ENCODE results near the gene CD244.

Gene CD244

GRCh38 chr1:160866001-160866694 is 3.5 kb upstream of the CD244 start:
- in situ Hi-C loops (cut with MboI; ENCODE audit: low pct_unique_long_range_greater_than_20kb, low sequenced_read_pairs, unreplicated experiment): no loop called here
- DNase-seq (ENCODE audit: low spot score): no peak
- TF ChIP-seq CTCF (IDR thresholded peaks at IDR 0.05; ENCODE audit: extremely low read depth, insufficient read depth, missing control alignments): no peak

GRCh38 chr1:160865337-160865736 is 2.6 kb upstream of the CD244 start:
- in situ Hi-C loops (cut with MboI; ENCODE audit: low pct_unique_long_range_greater_than_20kb, low sequenced_read_pairs, unreplicated experiment): no loop called here
- TF ChIP-seq CTCF (IDR thresholded peaks at IDR 0.05; ENCODE audit: extremely low read depth, insufficient read depth, missing control alignments): no peak
- no peak for DNase-seq (ENCODE audit: low spot score)

- DNase-seq (ENCODE audit: low spot score): no peak
- in situ Hi-C loops (cut with MboI; ENCODE audit: low pct_unique_long_range_greater_than_20kb, low sequenced_read_pairs, unreplicated experiment): no loop called here
Observed at GRCh38 chr1:160864173-160864572, 1.5 kb upstream of the CD244 start.

GRCh38 chr1:160863774-160864131 is 1.1 kb upstream of the CD244 start:
- no peak for TF ChIP-seq CTCF (IDR thresholded peaks at IDR 0.05; ENCODE audit: extremely low read depth, insufficient read depth, missing control alignments)

More at GRCh38 chr1:160864173-160864572, 1.5 kb upstream of the CD244 start:
- TF ChIP-seq CTCF (IDR thresholded peaks at IDR 0.05; ENCODE audit: extremely low read depth, insufficient read depth, missing control alignments): no peak

GRCh38 chr1:160863061-160863773 is 530 bp upstream of the CD244 start:
- in situ Hi-C loops (cut with MboI; ENCODE audit: low pct_unique_long_range_greater_than_20kb, low sequenced_read_pairs, unreplicated experiment): no loop called here
- TF ChIP-seq CTCF (IDR thresholded peaks at IDR 0.05; ENCODE audit: extremely low read depth, insufficient read depth, missing control alignments): no peak
- no peak for DNase-seq (ENCODE audit: low spot score)

More at GRCh38 chr1:160863774-160864131, 1.1 kb upstream of the CD244 start:
- no peak for DNase-seq (ENCODE audit: low spot score)
- in situ Hi-C loops (cut with MboI; ENCODE audit: low pct_unique_long_range_greater_than_20kb, low sequenced_read_pairs, unreplicated experiment): no loop called here

DNA sequence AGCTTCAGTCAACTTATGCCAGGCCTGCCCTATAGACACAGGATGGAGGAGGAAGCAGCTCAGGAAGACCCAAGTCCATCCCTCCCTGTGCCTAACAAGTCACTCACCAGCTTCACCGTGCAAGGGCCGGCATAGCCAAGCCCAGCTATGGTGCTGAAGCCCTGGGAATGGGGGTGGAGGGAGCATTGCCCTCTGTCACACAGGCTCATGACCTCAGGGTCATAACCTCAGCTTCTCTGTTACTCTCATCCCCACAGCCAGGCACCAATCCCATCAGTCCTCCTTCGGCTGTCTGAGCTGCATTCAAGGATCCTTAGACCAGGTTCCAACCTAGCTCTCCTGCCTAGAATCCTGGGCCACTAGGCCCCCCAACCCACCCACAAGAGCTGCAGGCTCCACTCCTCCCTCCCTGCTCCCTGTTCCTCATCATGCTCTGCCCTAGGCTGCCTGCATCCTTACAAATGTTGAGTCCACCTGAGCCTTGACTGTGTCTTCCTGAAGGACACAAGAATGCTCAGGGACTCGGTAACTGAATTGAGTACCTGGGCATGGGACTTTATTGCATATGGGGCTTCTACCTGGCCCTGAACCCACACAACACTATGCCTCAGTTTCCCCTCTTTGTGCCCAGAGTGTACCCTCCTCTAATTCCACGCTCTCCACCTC is 1.7 kb downstream of the CD244 start:
- in situ Hi-C loops (cut with MboI; ENCODE audit: low pct_unique_long_range_greater_than_20kb, low sequenced_read_pairs, unreplicated experiment): no loop called here
- no peak for DNase-seq (ENCODE audit: low spot score)
- TF ChIP-seq CTCF (IDR thresholded peaks at IDR 0.05; ENCODE audit: extremely low read depth, insufficient read depth, missing control alignments): no peak
